Neural crest cell (in vitro differentiated cells): ENCODE data around the gene KRTAP7-1. TPM values are rescaled to one million over a fixed set of nuclear protein-coding genes. Genes with fewer than 3 reads are reported as not detected.
A peak's percentile ranks its signal among the peaks of the same experiment; 100 is the strongest.

Source experiments
- DNase-seq: peaks from one replicate; pipeline ENCODE4 v3.0.0; 2021; ENCODE audit warnings: low read depth, mixed read lengths, low spot score
- H3K27ac Mint-ChIP-seq: one replicate; pipeline ENCODE4 v1.8.0; 2021; ENCODE audit warnings: mild to moderate bottlenecking, mixed read lengths; ENCODE audit not compliant: unreplicated experiment
- H3K27me3 Mint-ChIP-seq: 2 replicates; pipeline ENCODE4 v1.8.0; 2021; ENCODE audit warnings: low read depth, mild to moderate bottlenecking, mixed read lengths
- H3K36me3 Mint-ChIP-seq: 2 replicates; pipeline ENCODE4 v1.8.0; 2021; ENCODE audit warnings: low read depth, mild to moderate bottlenecking, mixed read lengths
- H3K4me1 Mint-ChIP-seq: 2 replicates; pipeline ENCODE4 v1.8.0; 2021; ENCODE audit warnings: mixed read lengths
- H3K4me3 Mint-ChIP-seq: one replicate; pipeline ENCODE4 v1.8.0; 2021; ENCODE audit warnings: mild to moderate bottlenecking, mixed read lengths
- H3K9me3 Mint-ChIP-seq: 2 replicates; pipeline ENCODE4 v1.8.0; 2021; ENCODE audit warnings: mixed read lengths
- CTCF ChIP-seq: fragments of 200-600 bp; sonication (generic); conservative IDR thresholded peaks from 2 replicates; pipeline ENCODE4 v1.5.0; 2021; ENCODE audit warnings: antibody characterized with exemption, mild to moderate bottlenecking
- total RNA-seq: library from RNA; stranded (reverse); gene quantifications from 2 replicates; pipeline ENCODE4 v1.2.1, GENCODE V29; 2021

The KRTAP7-1 gene
- total RNA-seq, 1 donor from 2014 or later, result not detected

GRCh38 chr21:30838536-30838935 lies 9.0 kb upstream of the KRTAP7-1 start:
- H3K27ac Mint-ChIP-seq, result no peak overlapping the region
- H3K27me3 Mint-ChIP-seq, result peaks cover 23% of the 10 kb centered on the region
- no peak for DNase-seq

GRCh38 chr21:30831194-30831765 lies 1.7 kb upstream of the KRTAP7-1 start:
- peak; percentile 72 for TF ChIP-seq CTCF
- peaks cover 12% of the 10 kb centered on the region for H3K27me3 Mint-ChIP-seq
- H3K4me1 Mint-ChIP-seq, result no peaks in the 10 kb centered on the region
- no peak overlapping the region for H3K4me3 Mint-ChIP-seq
- H3K27ac Mint-ChIP-seq, result no peak overlapping the region
- peak; percentile 12 for DNase-seq
- no peaks in the 10 kb centered on the region for H3K36me3 Mint-ChIP-seq
- H3K9me3 Mint-ChIP-seq, result peaks cover 7% of the 10 kb centered on the region

More at GRCh38 chr21:30838536-30838935, 9.0 kb upstream of the KRTAP7-1 start:
- Mint-ChIP-seq H3K4me1 (no peaks in the 10 kb centered on the region), H3K36me3 (no peaks in the 10 kb centered on the region), H3K9me3 (no peaks in the 10 kb centered on the region), H3K4me3 (no peak overlapping the region)
- no peak for TF ChIP-seq CTCF

- no peak for TF ChIP-seq CTCF
- Mint-ChIP-seq H3K4me1 (no peaks in the 10 kb centered on the region), H3K4me3 (no peak overlapping the region), H3K27me3 (peaks cover 30% of the 10 kb centered on the region), H3K9me3 (peaks cover 4% of the 10 kb centered on the region), H3K27ac (no peak overlapping the region), H3K36me3 (no peaks in the 10 kb centered on the region)
- no peak for DNase-seq
Measured at GRCh38 chr21:30818837-30819610, 10.5 kb downstream of the KRTAP7-1 start.

- Mint-ChIP-seq H3K9me3 (peaks cover under 1% of the 10 kb centered on the region), H3K27me3 (peaks cover 31% of the 10 kb centered on the region), H3K4me1 (no peaks in the 10 kb centered on the region), H3K27ac (no peak within 1 kb of the TSS), H3K4me3 (no peak within 1 kb of the TSS), H3K36me3 (no peaks in the 10 kb centered on the region)
- no peak for TF ChIP-seq CTCF
- DNase-seq, result no peak
Measured at GRCh38 chr21:30813174-30813573, 16.4 kb downstream of the KRTAP7-1 start, which contains the start of gene KRTAP8-1. Gene KRTAP8-1 (minus strand): TSS chr21:30813274. CDS start chr21:30813220, 54 bp downstream.

- Mint-ChIP-seq H3K36me3 (no peaks in the 10 kb centered on the region), H3K4me3 (no peak overlapping the region), H3K27me3 (peaks cover 6% of the 10 kb centered on the region), H3K9me3 (peaks cover 12% of the 10 kb centered on the region), H3K27ac (no peak overlapping the region), H3K4me1 (no peaks in the 10 kb centered on the region)
- TF ChIP-seq CTCF, result no peak
- DNase-seq, result no peak
Measured at GRCh38 chr21:30800605-30801004, 29.0 kb downstream of the KRTAP7-1 start.
